Pulmonary artery endothelial cell (primary cell): ENCODE results near the gene ZNF484. TPM values are rescaled to one million over a fixed set of nuclear protein-coding genes. Genes with fewer than 3 reads are reported as not detected.
"Not testable (repeated sequence)": the region's sequence is repeated elsewhere in the genome, so short reads cannot be mapped to it uniquely, and the experiment has no call there.

Experiments used
- DNase-seq: peaks from one replicate; pipeline ENCODE4 v3.0.0-alpha.2; 2011; ENCODE audit warnings: low read depth, low spot score
- total RNA-seq: library from RNA; depleted of rRNA; stranded (reverse); fragments of >200 nt; gene quantifications from 2 replicates; pipeline ENCODE4 v1.2.3, GENCODE V29; 2014

Gene ZNF484
- 10.0 and 16.1 TPM in 2 replicates for total RNA-seq

GRCh38 chr9:92877531-92878430 lies at the start of gene ZNF484:
TSS of gene ZNF484 (minus strand) at chr9:92878038. CDS start at chr9:92875029, 3,009 bp downstream.
- DNase-seq, result peak; percentile 93

DNA sequence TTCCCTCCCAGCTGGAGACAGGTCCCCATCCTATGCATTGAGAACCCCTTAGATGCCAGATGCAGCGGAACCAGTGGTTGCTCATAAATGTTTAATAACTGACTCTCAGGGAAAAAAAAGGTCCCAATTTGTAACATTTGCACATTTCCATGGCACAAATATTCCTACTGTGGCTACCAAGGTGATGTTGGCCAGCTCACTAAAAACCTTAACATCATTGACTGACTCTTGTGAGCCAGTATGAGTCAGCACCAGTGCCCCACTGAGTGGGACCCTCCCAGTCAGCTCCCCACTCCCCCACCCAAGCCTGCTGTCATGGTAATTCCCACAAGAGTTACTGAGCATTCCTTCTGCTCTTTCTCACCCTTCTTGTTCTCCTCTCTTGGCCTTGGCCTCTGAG lies 42.6 kb upstream of the ZNF484 start:
- DNase-seq, result no peak

- DNase-seq, result no peak
Observed at GRCh38 chr9:92917176-92917800, 39.5 kb upstream of the ZNF484 start.

DNA sequence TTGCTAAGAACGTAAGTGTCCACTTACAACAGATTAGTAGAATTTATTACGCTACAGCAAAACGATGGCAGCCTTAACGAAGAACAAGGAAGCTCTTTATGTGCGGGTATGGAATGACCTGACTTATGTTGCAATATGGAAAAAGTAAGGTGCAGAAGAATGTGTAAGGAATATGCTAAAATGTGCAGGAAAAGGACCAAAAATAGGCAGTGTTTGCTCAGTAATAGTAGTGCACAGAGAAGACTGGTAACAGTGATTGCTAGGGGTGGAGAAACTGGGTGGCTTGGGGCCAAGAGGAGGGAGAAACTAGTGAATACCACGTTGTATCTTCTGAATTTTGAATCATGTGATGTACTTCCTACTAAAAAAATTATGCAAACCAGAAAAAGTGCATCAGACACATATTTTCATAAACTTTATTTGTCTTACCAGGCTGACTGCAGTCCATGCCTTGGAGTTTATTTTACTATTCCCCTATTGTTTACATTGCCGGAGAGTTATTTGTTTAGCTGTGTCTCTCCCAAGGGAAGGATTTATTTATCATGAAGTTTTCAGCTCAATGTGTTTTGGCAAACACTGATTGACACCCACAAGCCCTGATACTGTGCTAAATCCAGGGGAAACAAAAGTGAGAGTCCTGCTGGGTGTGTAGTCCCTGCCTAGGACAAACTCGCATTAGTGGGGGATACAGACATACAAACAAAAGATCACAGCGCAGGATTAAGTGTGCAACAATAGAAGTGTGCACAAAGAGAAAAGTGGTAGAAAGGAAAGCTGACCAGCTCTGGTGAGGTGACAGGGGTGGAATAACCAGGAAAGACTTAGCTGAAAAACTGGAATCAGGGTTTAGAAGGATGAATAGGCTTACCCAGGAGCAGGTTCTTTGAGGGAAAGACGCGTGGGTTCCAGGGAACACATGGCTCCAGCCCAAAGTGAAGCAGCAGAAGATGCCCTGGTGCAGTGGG lies 34.0 kb upstream of the ZNF484 start:
- no peak for DNase-seq

GRCh38 chr9:92905137-92905536 lies 27.3 kb upstream of the ZNF484 start:
- not testable (repeated sequence) for DNase-seq

DNA sequence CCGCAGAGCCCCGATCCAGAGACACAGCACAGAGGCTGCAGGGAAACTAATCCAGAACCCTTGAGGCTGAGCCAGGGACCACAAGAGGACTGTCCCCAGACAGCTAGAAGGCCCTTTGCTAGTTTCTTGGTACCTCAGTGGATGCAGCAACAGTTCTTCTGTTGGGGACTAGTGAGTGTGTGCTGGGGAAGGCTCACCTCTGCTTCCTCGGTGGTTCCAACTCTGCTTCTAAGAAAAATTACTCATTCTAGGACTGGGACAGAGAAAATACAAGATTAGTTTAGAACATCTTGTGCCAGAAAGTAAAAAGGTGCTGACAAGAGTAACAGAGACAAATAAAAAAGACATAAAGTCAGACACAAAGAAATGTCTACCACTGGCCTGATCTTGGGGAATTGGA lies 19.5 kb upstream of the ZNF484 start:
- no peak for DNase-seq

DNA sequence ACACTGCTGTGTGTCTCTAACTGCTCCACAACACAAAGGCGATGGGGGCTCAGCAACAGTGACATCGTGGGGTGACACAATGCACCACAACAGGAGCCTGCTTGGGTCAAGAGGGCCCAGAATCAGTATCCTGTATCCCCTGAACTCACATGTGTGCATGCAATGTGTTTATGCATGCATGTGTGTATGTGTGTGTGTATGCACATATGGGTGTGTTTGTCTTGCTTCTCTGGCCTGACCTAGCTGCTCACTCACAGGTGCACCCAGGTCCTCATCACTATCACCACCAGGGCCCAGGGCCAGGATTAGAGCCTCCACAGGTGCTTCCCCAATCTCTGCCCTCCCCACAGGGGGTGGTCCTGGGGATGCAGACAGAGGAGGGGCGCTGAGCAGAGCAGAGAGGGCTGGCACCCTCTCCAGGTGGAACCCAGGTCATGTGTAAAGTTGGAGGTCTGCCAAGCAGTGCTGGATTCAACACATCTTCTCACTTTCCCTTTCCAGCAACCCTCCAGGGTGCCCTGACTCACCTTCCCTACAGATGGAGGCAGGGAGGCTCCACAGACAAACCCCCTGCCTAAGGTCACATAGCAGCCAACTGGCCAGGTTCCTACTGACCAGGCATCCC lies 18.1 kb upstream of the ZNF484 start:
- no peak for DNase-seq

DNA sequence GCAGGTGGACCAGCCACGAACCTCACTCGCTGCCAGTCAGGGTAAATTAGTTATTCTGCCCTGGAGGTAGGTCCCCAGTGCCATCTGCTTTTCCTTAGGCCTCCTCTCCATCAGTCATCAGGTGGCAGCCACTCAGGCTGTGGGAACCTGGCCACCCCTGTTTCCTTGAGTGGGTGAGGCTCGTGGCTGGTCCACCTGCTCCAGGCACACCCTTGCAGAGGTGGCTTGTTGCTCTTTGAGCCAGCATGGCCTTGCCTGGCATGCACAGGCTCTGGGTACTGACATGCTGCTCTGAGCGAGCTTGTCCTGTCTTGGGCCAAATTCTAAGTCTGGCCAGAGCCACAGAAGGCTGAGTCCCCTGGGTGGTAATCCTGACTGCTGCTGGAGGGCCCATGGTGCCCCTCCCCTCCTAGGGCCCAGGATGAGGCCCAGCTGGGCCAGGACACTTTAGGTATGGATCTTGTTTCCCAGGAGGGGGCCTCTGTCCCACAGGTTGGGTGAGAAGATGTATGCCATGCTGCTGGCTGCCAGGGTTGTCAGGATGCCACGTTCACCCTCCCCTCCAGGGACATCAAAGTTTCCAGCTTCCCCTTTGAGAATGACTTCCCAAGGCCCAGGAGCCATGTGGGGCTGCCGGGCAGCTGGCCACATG lies 17.0 kb upstream of the ZNF484 start:
- DNase-seq, result no peak

GRCh38 chr9:92893916-92894610 lies 16.2 kb upstream of the ZNF484 start:
- DNase-seq, result not testable (repeated sequence)

DNA sequence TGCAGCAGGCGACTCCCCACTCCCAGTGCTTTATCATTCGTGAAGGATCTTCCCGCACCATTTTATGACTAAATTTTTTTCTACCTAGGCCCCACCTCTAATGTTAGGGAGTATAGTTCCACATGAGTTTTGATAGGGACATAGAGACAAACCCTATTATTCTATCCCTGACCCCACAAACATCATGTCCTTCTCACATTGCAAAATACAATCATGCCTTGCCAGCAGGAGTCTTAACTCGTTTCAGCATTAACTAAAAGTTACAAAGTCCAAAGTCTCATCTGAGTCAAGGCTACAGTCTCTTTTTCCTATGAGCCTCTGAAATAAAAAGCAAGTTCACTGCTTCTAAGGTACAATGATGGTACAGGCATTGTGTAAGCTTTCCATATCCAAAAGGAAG lies 14.4 kb upstream of the ZNF484 start:
- DNase-seq, result not testable (repeated sequence)

DNA sequence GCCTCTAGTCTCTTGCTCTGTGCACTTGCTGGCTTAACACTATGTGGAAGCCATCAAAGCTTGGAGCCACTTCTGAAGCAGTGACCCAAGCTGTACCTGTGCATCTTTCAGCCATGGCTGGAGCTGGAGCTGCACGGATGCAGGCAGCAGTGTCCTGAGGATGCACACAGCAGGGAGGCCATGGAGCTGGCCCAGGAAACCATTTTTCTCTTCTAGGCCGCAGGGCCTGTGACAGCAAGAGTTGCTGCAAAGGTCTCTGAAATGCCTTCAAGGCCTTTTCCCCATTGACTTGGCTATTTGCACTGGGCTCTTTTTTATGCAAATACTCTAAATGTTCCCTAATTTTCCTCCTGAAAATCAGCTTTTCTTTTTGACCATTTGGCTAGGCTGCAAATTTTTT lies 12.9 kb upstream of the ZNF484 start:
- DNase-seq, result no peak

DNA sequence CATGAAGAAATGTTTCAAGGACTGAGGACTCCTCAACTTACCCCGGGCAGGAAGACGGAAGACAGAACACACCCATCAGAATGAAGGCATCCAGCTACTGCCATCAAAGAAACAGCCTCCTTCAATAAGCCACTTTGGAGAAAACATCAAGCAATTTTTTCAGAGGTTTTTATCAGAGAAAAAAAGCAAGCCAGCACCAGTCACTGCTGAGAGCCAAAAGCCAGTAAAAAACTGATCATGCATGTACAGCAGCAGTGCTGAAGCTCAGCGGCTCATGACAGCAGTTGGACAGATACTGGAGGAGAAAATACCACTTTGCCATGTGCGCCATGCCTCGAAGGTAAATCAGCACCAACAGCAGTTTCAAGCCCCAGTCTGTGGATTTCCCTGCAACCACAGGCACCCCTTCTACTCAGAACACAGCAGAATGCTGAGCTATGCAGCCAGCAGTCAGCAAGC lies 10.1 kb upstream of the ZNF484 start:
- DNase-seq, result no peak

DNA sequence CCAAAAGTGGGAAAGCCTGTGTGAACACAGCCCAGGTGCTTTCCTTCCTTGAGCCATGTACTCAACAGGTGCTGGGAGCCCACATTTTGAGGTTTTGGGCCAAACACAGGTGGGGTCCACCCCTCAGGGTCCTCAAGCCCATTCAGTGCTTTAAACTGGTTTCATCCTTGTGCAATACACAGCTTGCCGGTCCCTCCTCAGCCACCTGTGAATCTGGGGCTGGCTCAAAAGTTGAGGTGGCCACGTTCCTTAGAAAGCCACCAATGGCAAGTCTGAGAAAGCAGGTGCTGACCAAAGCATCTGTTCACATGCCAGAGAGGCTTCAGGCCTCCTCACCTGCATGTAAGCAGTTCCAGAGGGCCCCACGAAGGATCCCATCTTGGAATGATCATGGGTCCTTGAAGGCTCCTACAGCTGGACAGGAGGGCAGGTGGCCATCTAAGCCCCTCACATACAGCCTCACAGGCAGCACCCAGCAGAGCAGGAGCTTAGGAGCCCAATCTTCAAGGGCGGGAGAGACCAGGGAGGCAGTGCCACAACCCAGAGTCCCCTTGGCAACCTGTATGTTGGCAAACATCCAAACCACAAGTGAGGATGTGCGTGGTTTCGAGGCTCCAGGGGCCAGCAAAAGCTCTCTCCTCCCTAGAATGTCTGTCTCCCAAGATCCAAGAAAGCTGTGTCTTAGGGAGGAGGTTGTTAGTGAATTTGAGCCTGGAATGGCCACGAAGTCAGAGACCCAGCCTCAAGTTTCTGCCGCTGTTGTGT lies 9.2 kb upstream of the ZNF484 start:
- not testable (repeated sequence) for DNase-seq

GRCh38 chr9:92883666-92884405 lies 6.0 kb upstream of the ZNF484 start:
- not testable (repeated sequence) for DNase-seq

DNA sequence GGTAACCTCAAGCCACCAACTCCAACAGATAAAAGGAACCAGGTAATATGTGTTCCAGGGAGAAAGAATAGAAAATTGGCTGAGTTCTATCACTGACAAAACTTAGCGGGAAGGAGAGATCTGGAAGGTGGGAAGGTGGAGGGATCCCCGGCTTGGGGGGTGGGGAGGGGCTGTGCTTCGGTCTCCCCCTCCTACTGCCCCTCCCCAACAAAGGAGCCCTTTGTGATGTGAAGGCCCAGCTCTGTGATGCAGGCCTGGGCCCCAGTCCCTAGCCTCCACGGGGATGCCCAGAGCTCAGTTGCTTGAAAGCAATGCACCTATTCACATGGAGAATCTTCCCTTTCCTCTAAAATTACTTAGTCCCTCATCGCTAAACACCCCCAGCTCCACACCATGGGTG lies 4.4 kb upstream of the ZNF484 start:
- no peak for DNase-seq

GRCh38 chr9:92875373-92875772 lies 2.5 kb downstream of the ZNF484 start:
- no peak for DNase-seq

GRCh38 chr9:92870289-92870688 lies 7.5 kb downstream of the ZNF484 start:
- DNase-seq, result no peak

DNA sequence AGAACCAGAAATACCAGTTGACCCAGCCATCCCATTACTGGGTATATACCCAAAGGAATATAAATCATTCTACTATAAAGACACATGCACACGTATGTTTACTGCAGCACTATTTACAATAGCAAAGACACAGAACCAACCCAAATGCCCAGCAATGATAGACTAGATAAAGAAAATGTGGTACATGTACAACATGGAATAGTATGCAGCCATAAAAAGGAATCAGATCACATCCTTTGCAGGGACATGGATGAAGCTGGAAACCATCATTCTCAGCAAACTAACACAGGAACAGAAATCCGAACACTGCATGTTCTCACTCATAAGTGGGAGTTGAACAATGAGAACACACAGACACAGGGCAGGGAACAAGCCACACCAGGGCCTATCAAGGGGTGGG lies 11.2 kb downstream of the ZNF484 start:
- DNase-seq, result not testable (repeated sequence)
